Measurements from ENCODE around the gene IRF4. TPM values are rescaled to one million over a fixed set of nuclear protein-coding genes. Genes with fewer than 3 reads are reported as not detected.
"Not testable (repeated sequence)": the region's sequence is repeated elsewhere in the genome, so short reads cannot be mapped to it uniquely, and the experiment has no call there.

The IRF4 gene
- total RNA-seq, 1 experiment from 2014 or later, result 0.23 TPM

- DNase-seq (ENCODE audit: low read depth), result no peak
Measured at GRCh38 chr6:421211-421610, 29.7 kb downstream of the IRF4 start.

GRCh38 chr6:422433-423054 is 31.0 kb downstream of the IRF4 start:
- peak; percentile 95 for DNase-seq (ENCODE audit: low read depth)

- DNase-seq (ENCODE audit: low read depth), result no peak
Measured at GRCh38 chr6:423055-423798, 31.7 kb downstream of the IRF4 start.

GRCh38 chr6:423799-424345 is 32.3 kb downstream of the IRF4 start:
- no peak for DNase-seq (ENCODE audit: low read depth)

- DNase-seq (ENCODE audit: low read depth), result no peak
Measured at GRCh38 chr6:424741-425417, 33.3 kb downstream of the IRF4 start.

GRCh38 chr6:425418-425788 is 33.9 kb downstream of the IRF4 start:
- not testable (repeated sequence) for DNase-seq (ENCODE audit: low read depth)

- not testable (repeated sequence) for DNase-seq (ENCODE audit: low read depth)
Measured at GRCh38 chr6:426198-426738, 34.7 kb downstream of the IRF4 start.

- DNase-seq (ENCODE audit: low read depth), result no peak
Measured at GRCh38 chr6:428047-428603, 36.6 kb downstream of the IRF4 start.

- no peak for DNase-seq (ENCODE audit: low read depth)
Measured at GRCh38 chr6:429515-430121, 38.1 kb downstream of the IRF4 start.

- no peak for DNase-seq (ENCODE audit: low read depth)
Measured at GRCh38 chr6:431504-431903, 40.0 kb downstream of the IRF4 start.

- peak; percentile 79 for DNase-seq (ENCODE audit: low read depth)
Measured at GRCh38 chr6:431986-432385, 40.4 kb downstream of the IRF4 start.

- no peak for DNase-seq (ENCODE audit: low read depth)
Measured at GRCh38 chr6:434051-434705, 42.6 kb downstream of the IRF4 start.

- no peak for DNase-seq (ENCODE audit: low read depth)
Measured at GRCh38 chr6:435441-436307, 44.1 kb downstream of the IRF4 start.

GRCh38 chr6:436308-437036 is 44.9 kb downstream of the IRF4 start:
- peak; percentile 75 for DNase-seq (ENCODE audit: low read depth)

GRCh38 chr6:437037-437392 is 45.5 kb downstream of the IRF4 start:
- peak; percentile 30 for DNase-seq (ENCODE audit: low read depth)

GRCh38 chr6:438634-439170 is 47.1 kb downstream of the IRF4 start:
- DNase-seq (ENCODE audit: low read depth), result no peak

GRCh38 chr6:439641-440167 is 48.2 kb downstream of the IRF4 start:
- DNase-seq (ENCODE audit: low read depth), result no peak

GRCh38 chr6:441126-441920 is 49.8 kb downstream of the IRF4 start:
- DNase-seq (ENCODE audit: low read depth), result no peak

Measured in Daoy (cell line).